H4 (cell line): Measurements from ENCODE around the gene S1PR4. TPM values are rescaled to one million over a fixed set of nuclear protein-coding genes. Genes with fewer than 3 reads are reported as not detected.
"Not testable (repeated sequence)": the region's sequence is repeated elsewhere in the genome, so short reads cannot be mapped to it uniquely, and the experiment has no call there.

Experiments
- DNase-seq: peaks from one replicate; pipeline ENCODE4 v3.0.0-alpha.2; 2015; ENCODE audit warnings: low spot score
- total RNA-seq: library from RNA; depleted of rRNA; stranded (reverse); fragments of >200 nt; shearing (Covaris generic); gene quantifications from 2 replicates; pipeline ENCODE4 v1.2.3, GENCODE V29; 2014

S1PR4 gene
- total RNA-seq, 1 experiment from 2014 or later = not detected

DNA sequence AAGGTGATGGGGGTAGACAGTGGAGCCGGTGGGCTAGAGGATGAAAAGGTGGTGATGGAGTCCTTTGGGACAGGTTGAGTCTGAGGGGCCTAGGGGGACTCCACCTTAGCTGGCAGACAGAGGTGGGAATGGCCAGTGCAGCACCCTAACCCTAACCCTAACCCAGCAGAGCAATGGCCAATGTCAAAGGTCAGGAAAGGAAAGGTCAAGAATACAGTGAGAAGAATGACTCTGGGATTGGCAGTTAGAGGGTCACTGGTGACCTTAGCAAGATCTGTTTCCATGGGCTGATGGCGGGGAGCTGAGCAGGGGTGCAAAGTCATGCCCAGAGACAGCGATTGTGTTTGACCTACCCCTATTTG, 26.2 kb upstream of the S1PR4 start:
- DNase-seq = no peak

DNA sequence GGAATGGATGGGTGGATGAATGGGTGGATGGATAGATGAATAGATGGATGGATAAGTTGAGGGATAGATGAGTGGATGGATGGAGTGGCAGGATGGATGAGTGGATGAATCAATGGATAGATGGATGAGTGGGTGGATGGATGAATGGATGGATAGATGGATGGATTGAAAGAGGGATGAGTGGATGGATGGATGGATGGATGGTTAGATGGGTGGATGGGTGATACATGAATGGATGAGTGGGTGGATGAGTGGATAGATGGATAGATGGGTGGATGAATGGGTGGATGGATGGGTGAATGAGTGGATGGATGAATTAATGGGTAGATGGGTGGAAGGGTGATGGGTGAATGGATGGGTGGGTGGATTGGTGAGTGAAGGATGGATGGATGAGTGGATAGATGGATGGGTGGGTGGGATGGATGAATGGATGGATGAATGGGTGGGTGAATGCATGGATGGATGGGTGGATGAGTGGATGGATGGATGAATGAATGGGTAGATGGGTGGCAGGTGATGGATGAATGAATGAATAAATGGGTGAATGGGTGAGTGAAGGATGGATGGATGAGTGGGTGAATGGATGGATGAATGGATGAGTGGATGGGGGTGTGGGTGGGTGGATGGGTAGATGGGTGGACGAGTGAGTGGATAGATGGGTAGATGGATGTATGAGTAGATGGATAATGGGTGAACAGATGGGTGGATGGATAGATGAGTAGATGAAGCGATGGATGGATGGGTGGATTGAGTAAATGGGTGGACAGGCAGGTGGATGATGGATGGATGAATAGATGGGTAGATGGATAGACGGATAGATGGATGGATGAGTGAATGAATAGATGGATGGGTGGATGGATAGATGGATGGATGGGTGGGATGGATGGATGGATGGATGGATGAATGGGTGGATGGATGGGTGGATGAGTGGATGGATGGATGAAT, 25.0 kb upstream of the S1PR4 start:
- DNase-seq = no peak

DNA sequence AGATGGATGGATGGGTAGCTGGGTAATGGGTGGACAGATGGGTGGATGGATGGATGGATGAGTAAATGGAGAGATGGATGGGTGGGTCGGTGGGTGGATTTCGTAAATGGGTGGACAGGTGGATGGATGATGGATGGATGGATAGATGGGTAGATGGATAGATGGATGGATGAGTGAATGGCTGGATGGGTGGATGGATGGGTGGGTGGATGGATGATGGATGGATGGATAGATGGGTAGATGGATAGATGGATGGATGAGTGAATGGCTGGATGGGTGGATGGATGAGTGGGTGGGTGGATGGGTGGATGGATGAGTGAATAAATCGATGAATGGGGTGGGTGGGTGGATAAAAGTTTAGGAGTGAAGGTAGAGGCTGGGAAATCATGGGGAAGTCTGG, 24.1 kb upstream of the S1PR4 start:
- DNase-seq = not testable (repeated sequence)

DNA sequence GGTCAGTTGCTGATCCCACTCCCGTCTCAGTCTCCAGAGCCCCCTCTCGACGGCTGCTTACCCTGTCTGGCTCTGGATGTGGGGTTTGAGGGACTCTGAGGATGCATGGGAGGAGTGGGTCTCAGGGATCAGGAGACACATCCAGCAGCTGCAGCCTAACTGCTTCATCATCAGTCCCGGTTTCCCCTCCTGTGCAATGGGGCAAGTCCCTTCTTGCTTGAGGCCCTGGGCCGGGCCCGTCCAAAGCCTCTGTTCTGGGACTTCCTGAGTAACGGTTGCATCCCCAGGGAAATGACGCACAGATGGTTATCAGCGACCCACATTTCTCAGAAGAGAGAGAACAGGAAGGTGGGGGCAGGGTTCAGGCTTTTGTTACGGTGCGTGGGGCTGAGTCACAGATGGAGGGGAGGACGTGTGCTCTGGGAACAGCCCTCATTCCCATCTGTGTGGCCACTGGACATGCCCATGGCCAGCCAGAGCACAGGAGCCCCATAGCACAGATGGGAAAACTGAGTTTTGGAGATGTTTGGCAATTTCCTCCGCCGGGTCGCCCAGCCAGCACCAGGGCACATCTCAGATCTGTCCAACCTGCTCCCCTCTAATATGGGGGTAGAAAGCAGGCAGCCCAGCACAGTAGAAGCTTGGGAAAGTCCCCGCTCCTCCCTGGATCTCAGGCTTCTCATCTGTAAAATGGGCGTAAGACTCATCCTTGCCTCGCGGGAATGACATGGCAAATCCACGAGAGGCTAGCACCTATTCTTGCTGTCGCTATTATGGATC, 23.4 kb upstream of the S1PR4 start:
- DNase-seq = peak; percentile 95

DNA sequence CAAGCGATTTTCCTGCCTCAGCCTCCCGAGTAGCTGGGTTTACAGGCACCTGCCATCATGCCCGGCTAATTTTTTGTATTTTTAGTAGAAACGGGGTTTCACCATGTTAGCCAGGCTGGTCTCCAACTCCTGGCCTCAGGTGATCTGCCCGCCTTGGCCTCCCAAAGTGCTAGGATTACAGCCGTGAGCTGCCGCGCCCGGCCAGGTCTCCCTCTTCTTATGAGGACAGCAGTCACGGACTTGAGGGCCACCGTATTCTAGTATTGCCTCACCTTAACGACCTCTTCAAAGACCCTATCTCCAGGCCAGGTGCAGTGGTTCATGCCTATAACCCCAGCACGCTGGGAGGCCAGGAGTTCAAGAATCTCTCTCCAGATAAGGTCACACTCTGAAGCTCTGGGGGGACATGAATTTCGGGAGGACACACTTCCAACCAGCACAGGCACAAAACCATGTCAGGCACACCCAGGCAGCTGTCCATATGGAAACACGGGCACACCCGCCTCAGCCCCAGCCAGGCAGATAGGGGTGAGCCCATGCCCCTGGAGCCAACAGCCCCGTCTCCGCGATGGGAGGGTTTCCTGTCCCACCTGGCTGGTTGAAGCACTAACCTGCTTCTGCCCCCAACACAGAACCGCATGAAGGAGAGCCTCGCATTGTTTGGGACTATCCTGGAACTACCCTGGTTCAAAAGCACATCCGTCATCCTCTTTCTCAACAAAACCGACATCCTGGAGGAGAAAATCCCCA, 21.3 kb upstream of the S1PR4 start:
- no peak for DNase-seq

DNA sequence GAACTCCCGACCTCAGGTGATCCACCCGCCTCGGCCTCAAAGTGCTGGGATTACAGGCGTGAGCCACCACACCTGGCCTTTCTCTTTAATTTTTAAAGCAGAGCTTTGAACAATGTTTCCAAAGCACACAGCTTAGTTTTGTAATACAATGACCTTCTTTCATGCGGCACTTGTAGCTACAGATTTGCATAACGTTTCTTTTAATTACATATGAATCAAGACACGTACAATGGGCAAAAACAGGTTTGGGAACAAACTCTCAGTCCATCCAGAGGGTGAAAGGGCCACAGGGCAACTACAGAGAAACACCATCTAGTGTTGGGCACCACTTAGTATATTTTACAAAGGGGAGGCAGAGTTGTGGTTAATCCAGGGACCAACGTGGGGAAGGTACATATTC, 19.0 kb upstream of the S1PR4 start:
- DNase-seq = no peak

DNA sequence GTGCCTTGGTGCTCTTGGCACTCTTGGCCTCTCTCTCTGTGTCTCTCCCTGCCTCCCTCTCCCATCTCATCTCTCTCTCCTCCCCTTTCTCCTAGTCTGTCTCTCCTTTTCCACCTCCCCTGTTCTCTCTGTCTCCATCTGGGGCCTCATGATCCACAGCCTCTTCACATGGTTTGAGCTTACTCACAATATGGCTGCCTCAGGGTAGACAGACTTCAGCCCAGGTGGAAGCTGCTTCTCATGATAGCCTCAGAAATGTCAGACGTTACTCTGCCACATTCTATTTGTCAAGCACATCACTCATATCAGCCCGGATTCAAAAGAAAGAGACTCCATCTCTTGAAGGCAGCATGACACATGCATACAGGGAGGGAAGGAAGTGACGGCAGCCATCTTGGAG, 18.4 kb upstream of the S1PR4 start:
- DNase-seq = no peak

DNA sequence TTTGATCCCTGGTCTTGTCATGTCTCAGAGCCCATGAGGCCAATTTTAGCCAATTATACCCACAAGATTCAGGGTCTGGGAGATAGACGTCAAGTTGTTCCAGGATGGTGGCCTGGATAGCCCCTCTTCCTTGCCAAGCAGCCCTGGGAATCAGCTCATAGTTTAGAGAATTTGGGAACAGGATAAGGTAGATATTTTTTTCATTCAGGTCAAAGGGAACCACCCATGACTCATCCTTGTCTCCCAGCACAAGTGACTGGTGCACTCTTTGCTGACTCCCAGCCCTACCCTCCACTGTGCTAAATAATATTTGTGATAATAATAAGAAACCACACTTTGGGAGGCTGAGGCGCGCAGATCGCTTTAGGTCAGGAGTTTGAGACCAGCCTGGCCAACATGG, 17.1 kb upstream of the S1PR4 start:
- no peak for DNase-seq

DNA sequence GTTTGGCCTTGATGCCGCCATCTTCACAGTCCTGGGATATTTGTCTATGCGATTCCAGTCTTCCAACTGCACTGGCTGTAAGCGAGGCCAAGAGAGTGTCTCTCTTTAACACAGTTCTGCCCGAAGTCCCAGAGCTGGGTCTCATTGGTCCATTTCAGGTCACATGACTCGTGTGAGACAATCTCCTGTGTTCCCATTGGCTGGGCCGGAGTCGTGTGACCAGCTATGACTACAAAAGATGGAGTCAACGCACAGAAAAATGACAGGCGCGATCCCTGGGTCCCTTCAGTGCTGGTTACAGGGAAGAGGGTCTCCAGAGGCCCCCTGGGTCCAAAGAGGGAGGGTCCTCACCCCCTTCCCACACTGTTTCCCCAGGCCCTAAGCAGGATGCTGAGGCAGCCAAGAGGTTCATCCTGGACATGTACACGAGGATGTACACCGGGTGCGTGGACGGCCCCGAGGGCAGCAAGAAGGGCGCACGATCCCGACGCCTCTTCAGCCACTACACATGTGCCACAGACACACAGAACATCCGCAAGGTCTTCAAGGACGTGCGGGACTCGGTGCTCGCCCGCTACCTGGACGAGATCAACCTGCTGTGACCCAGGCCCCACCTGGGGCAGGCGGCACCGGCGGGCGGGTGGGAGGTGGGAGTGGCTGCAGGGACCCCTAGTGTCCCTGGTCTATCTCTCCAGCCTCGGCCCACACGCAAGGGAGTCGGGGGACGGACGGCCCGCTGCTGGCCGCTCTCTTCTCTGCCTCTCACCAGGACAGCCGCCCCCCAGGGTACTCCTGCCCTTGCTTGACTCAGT, 15.9 kb upstream of the S1PR4 start:
- DNase-seq = peak; percentile 43

DNA sequence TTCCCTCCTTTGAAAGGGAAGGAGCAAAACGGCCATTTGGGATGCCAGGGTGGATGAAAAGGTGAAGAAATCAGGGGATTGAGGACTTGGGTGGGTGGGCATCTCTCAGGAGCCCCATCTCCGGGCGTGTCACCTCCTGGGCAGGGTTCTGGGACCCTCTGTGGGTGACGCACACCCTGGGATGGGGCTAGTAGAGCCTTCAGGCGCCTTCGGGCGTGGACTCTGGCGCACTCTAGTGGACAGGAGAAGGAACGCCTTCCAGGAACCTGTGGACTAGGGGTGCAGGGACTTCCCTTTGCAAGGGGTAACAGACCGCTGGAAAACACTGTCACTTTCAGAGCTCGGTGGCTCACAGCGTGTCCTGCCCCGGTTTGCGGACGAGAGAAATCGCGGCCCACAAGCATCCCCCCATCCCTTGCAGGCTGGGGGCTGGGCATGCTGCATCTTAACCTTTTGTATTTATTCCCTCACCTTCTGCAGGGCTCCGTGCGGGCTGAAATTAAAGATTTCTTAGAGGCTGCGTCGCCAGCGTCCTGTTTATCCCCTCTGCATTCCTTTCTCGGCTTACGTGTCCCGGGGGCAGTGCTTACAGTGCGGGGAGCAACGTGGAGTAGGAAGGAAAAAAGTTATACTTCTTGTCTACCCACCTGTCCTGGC, 15.2 kb upstream of the S1PR4 start:
- DNase-seq = peak; percentile 59

DNA sequence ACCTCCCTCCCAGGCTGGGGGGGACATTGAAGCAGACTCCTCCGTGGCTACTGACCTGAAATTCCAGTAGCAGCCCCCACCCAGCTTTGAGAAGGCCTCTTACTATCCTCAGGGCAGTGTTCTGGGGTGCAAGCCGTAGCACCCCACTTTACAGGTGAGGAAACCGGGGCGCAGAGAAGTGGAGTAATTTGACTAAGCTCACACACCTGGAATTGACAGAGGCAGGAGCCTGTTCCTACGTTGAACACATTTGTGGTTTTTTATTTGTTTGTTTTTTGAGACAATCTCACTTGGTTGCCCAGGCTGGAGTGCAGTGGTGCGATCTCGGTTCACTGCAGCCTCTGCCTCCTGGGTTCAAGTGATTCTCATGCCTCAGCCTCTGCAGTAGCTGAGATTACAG, 14.6 kb upstream of the S1PR4 start:
- DNase-seq = no peak

DNA sequence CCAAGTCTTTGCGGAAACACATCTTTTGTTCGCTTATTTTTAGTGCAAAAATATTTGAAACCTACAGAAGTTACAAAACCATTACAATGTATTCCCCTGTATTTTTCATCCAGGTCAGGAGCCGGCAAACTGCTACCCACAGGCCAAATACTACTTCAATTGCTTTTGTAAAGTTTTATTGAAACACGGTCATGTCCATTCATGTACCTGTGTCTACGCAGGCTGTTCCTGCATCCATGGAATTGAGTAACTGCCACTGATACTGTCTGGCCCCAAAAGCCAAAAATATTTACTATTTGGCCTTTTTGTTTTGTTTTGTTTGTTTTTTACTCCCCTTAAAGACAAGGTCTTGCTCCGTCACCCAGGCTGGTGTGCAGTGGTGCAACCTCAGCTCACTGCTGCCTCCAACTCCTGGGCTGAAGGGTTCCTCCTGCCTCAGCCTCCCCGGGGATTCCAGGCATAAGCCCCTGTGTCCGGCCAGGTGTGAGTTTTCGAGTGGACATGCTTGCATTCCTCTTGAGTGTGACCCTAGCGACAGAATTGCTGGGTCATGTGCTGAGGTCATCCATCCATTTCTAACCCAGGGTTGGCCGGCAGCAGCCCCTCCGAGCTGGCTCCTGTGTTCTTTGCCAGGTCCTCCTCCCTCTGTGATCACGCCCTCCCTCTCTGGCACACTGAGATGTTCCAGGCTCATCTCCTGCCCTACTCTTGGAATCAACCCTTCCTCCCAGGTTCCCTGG, 10.9 kb upstream of the S1PR4 start:
- DNase-seq = no peak

DNA sequence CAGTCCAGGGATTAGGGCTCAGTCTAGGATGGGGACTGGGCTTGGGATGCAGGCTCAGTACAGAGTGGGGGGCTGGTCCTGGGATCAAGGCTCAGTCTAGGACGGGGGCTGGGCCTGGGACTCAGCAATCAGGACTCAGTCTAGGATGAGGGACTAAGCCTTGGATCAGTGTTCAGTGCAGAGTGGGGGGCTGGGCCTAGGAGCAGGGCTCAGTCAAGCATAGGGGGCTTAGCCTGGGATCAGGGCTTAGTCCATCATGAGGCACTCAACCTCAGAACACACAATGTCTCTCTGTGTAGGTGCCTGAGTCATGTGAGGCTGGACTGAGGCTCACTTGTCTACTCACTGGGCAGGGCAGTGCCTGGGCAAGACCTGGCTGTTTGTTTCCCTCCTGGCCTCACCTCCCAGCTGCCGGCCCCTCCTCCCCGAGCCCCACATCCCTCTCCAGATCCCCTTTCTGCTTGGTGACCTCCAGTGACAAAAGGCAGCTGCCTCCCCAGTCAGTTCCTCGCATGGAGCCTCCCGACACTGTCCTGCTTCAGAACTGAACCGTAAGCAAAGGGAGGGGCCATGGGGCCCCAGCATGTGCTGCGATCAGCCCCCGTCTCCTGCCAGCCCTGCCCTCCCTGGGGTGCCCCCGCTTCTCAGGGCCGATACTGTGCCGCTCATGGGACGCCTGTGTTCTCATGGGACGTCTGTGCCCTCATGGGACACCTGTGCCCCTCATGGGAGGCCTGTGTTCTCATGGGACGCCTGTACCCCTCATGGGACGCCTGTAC, 6.5 kb upstream of the S1PR4 start:
- no peak for DNase-seq

DNA sequence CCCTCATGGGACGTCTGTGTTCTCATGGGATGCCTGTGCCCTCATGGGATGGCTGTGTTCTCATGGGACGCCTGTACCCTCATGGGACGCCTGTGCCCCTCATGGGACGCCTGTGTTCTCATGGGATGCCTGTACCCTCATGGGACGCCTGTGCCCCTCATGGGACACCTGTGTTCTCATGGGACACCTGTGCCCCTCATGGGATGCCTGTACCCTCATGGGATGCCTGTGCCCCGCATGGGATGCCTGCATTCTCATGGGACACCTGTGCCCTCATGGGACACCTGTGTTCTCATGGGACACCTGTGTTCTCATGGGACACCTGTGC, 5.9 kb upstream of the S1PR4 start:
- not testable (repeated sequence) for DNase-seq

DNA sequence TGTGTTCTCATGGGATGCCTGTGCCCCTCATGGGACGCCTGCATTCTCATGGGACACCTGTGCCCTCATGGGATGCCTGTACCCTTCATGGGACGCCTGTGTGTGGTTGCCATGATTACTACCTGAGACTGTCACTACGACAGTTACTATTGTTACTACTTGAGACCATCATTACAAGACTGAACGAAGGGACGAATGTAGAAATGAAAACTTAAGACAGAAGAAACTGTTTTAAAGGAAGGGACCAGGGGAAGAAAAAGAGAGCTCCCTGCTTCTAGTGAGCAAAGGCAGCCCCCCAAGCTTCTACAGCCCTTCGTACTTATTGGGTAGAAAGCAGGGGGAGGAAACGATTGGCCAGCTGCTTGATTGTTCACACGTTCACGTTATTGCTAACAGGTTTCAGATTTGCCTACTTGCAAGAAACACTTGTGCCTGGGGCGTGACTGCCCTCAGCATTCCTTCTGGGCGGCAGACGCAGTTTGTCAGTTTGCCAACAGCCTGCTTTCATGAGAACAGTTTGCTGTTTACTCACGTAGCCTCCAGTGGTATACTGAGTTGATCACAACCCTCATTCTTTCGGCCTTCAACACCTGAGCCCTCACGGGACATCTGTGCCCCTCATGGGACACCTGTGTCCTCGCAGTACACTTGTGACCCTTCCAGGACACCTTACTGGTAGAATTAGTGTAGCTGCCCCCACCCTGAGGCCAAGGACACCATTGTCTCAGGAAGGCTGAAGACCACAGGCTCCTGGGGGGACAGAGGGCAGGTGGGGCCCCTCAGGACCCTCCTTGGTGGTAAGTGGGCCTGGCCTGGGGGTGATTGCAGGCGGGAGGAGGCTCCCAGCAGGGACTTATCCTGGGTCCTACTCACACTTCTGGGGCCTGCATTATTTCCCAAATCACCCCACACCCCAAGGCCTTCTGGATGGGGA, 2.5 kb upstream of the S1PR4 start:
- peak; percentile 62 for DNase-seq

DNA sequence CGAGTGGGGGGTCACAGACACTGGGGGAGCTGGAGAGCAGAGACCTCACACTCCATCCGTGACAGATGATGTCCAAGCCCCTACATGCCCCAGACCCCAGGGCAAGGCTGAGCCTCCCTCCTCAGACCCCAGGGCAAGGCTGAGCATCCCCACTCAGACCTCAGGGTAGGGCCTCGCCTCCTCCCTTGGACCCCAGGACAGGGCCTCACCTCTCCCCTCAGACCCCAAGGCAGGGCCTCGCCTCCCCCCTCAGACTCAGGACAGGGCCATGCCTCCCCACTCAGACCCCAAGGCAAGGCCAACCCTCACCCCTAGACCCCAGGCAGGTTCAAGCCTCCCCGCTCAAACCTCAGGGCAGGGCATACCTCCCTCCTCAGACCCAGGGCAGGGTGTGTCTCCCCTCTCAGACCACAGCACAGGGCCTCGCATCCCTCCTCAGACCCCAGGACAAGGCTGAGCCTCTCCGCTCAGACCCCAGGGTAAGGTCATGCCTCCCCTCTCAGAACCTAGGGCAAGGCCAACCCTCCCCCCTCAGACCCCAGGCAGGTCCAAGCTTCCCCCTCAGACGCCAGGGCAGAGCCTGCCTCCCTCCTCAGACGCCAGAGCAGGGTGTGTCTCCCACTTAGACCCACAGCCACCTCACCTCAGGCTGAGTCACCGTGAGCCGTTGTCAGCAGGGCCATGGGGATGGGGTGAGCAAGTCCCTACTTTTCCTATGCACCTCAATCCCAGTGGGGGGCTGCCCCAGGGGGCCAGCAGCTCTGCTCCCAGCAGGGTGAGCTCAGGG, 1.7 kb upstream of the S1PR4 start:
- peak; percentile 57 for DNase-seq

DNA sequence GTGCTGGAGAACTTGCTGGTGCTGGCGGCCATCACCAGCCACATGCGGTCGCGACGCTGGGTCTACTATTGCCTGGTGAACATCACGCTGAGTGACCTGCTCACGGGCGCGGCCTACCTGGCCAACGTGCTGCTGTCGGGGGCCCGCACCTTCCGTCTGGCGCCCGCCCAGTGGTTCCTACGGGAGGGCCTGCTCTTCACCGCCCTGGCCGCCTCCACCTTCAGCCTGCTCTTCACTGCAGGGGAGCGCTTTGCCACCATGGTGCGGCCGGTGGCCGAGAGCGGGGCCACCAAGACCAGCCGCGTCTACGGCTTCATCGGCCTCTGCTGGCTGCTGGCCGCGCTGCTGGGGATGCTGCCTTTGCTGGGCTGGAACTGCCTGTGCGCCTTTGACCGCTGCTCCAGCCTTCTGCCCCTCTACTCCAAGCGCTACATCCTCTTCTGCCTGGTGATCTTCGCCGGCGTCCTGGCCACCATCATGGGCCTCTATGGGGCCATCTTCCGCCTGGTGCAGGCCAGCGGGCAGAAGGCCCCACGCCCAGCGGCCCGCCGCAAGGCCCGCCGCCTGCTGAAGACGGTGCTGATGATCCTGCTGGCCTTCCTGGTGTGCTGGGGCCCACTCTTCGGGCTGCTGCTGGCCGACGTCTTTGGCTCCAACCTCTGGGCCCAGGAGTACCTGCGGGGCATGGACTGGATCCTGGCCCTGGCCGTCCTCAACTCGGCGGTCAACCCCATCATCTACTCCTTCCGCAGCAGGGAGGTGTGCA, 587 bp downstream of the S1PR4 start:
- DNase-seq = no peak
